Panc1 (cell line): ENCODE results near the gene DHCR24. TPM values are rescaled to one million over a fixed set of nuclear protein-coding genes. Genes with fewer than 3 reads are reported as not detected.

Experiments
- ATAC-seq: fragments of 200-7000 bp; cut with Tn5 transposase; 2 replicates; pipeline ENCODE4 v1.9.1; 2020; ENCODE audit warnings: mild to moderate bottlenecking, moderate library complexity
- BruUV-seq: library from RNA; stranded (reverse); fragments of 400-500 nt; replicated peaks from 2 replicates; lab custom pipeline; 2021; lab: Mats Ljungman, UMichigan
- CTCF ChIA-PET: fragments of 300-600 bp; sonication (Branson Sonifier 250); formaldehyde crosslinking; loops from one replicate; lab custom pipeline; 2022; ENCODE audit warnings: antibody characterized with exemption; lab: Charles Lee
- POLR2A ChIA-PET: fragments of 300-600 bp; sonication (Branson Sonifier 250); formaldehyde crosslinking; loops from one replicate; lab custom pipeline; 2022; ENCODE audit warnings: antibody characterized with exemption; lab: Charles Lee
- DNase-seq: peaks from one replicate; pipeline ENCODE4 v3.0.0-alpha.2; 2010; ENCODE audit warnings: low read depth, low spot score
- H3K27ac ChIP-seq: 2 replicates; pipeline ENCODE4 v1.5.1; 2011; ENCODE audit warnings: mild to moderate bottlenecking, low read length, inconsistent platforms
- H3K27me3 ChIP-seq: fragments of 200-500 bp; sonication (Bioruptor generic); 2 replicates; pipeline ENCODE4 v1.6.0; 2014; ENCODE audit warnings: low read length, inconsistent platforms; ENCODE audit not compliant: control insufficient read depth, insufficient read depth
- H3K36me3 ChIP-seq: fragments of 200-500 bp; sonication (Bioruptor generic); 2 replicates; pipeline ENCODE4 v1.5.1; 2014; ENCODE audit warnings: inconsistent platforms, mild to moderate bottlenecking, low read length, moderate library complexity; ENCODE audit not compliant: control insufficient read depth, insufficient read depth
- H3K4me1 ChIP-seq: 2 replicates; pipeline ENCODE4 v1.5.1; 2011; ENCODE audit warnings: inconsistent platforms, mild to moderate bottlenecking, low read length, moderate library complexity; ENCODE audit not compliant: control insufficient read depth, insufficient read depth
- H3K4me3 ChIP-seq, 2 experiments: 2 replicates each; pipeline ENCODE4 v1.5.1; 2011 to 2012; ENCODE audit warnings: low read depth in 2 of 2, low read length in 2 of 2, mild to moderate bottlenecking in 2 of 2, inconsistent platforms in 1 of 2, moderate library complexity in 1 of 2
- H3K9me3 ChIP-seq: fragments of 200-500 bp; sonication (Bioruptor generic); 2 replicates; pipeline ENCODE4 v1.5.1; 2014; ENCODE audit warnings: low read depth, mild to moderate bottlenecking, inconsistent platforms, low read length, moderate library complexity; ENCODE audit not compliant: control insufficient read depth, insufficient read depth
- CTCF ChIP-seq: fragments of 450-650 bp; IDR thresholded peaks from 2 replicates; pipeline ENCODE4 v1.5.1; 2017; ENCODE audit warnings: mild to moderate bottlenecking
- POLR2AphosphoS5 ChIP-seq: IDR thresholded peaks from 2 replicates; pipeline ENCODE4 v1.6.1; 2012; ENCODE audit warnings: mild to moderate bottlenecking, low read depth, low read length, moderate library complexity
- REST ChIP-seq, 2 experiments: IDR thresholded peaks; 2 replicates each; pipeline ENCODE4 v1.6.1; 2011 to 2012; ENCODE audit warnings: low read depth in 2 of 2, control low read depth in 1 of 2, low read length in 1 of 2, mild to moderate bottlenecking in 1 of 2, moderate library complexity in 1 of 2; ENCODE audit not compliant: insufficient read depth in 1 of 2
- SIN3A ChIP-seq: IDR thresholded peaks from 2 replicates; pipeline ENCODE4 v1.6.1; 2012; ENCODE audit warnings: low read depth, mild to moderate bottlenecking, low read length, moderate library complexity, borderline replicate concordance; ENCODE audit not compliant: insufficient read depth
- TCF7L2 ChIP-seq: IDR thresholded peaks from 2 replicates; pipeline ENCODE4 v1.6.1; 2011; ENCODE audit warnings: mild to moderate bottlenecking, low read depth, low read length, inconsistent platforms
- in situ Hi-C: cut with HindIII; loops from 2 replicates; pipeline ENCODE4 v1.10.0; 2016; ENCODE audit warnings: low sequenced_read_pairs, low pct_unique_long_range_greater_than_20kb
- intact Hi-C: fragments of 100-400 bp; cut with micrococcal nuclease; formaldehyde crosslinking; loops from one replicate; pipeline ENCODE4 v1.10.0; 2022; ENCODE audit not compliant: unreplicated experiment
- total RNA-seq: library from RNA; stranded (reverse); gene quantifications from one replicate; pipeline ENCODE4 v1.2.1, GENCODE V29; 2021; ENCODE audit not compliant: unreplicated experiment

Gene DHCR24
- total RNA-seq, 1 experiment from 2014 or later = 313 TPM

DNA sequence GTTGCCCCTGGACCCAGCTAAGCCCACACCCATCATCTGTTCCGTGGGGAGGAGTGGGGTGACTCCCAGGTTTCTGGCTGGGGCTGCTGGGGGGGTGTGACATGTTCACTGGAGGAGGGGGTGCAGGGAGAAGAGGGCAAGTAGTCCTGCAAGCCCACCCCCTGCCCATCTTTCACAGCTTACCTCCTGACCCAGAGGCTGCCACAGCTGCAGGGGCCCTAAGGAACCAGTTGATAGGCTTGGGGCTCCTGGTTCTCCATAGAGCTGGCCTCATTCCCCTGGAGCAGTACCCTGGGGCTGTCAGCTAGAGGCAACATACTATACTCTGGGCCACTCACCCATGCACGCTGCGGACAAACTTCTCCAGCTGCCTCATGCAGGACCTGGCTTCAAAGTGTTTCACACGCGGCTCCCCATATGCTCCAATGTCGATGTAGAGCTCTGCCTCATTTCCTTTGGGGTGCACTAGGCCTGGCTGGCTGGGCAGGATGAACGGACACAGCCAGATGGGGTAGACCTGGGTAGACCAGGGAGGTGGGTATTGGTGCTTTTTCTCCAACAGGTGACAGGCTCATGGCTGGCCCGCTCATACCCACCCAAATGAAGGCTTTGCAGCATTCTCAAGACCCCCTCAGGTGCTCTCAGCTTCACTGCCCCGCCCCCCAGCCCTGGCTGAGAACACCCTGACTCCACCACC lies 33.8 kb downstream of the DHCR24 start:
- ChIA-PET CTCF (no interaction called here), POLR2A (no interaction called here)
- H3K4me1 ChIP-seq = no peaks in the 10 kb centered on the region
- DNase-seq (no peak), ATAC-seq (no peak)
- no peak overlapping the region for H3K27ac ChIP-seq
- no peaks in the 10 kb centered on the region for H3K27me3 ChIP-seq
- BruUV-seq = no TSS peak
- intact Hi-C loops (no loop called here), in situ Hi-C loops (no loop called here)
- peaks cover 2% of the 10 kb centered on the region; the same call in 1 of the 2 replicates for H3K36me3 ChIP-seq
- no peaks in the 10 kb centered on the region for H3K9me3 ChIP-seq
- H3K4me3 ChIP-seq = no peak overlapping the region
- TF ChIP-seq SIN3A (no peak), REST (IDR thresholded peaks at IDR 0.05; ENCODE audit: insufficient read depth in 1 of 2, low read depth in 2 of 2, low read length in 1 of 2) (no peak), TCF7L2 (no peak), POLR2AphosphoS5 (no peak), CTCF (no peak)

DNA sequence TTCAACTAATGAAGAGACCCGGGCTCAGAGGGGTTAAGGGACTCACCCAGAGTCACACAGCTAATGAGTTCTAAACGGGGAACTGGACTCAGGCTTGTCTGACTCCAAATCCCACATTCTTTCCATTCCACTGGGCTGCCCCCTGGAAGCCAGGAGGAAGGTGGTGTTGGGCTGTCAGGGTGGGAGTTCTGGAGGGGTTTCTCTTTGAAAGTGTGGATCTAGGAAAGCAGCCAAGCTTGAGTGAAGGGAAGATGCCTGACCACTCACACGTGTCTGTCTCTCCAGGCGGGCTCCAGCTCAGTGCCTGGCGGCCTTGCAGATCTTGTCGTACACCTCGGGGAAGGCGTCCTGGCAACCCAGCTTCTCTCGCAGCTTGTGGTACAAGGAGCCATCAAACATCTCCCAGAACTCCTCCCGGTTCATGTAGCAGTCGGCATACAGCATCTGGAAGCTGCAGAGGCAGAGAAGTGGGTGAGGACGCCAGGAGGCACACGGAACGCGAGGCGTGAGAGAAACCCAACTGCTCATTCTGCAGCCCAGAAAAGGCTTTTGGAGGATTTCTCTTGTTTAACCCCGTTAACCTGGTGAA lies 35.0 kb downstream of the DHCR24 start:
- peaks cover 2% of the 10 kb centered on the region; the same call in 1 of the 2 replicates for H3K36me3 ChIP-seq
- no peak overlapping the region for H3K4me3 ChIP-seq
- no peak for ATAC-seq
- no peak for DNase-seq
- no peak overlapping the region for H3K27ac ChIP-seq
- TF ChIP-seq TCF7L2 (no peak), CTCF (no peak), REST (IDR thresholded peaks at IDR 0.05; ENCODE audit: insufficient read depth in 1 of 2, low read depth in 2 of 2, low read length in 1 of 2) (no peak), SIN3A (no peak), POLR2AphosphoS5 (no peak)
- no peaks in the 10 kb centered on the region for H3K27me3 ChIP-seq
- ChIA-PET CTCF (no interaction called here), POLR2A (no interaction called here)
- H3K4me1 ChIP-seq = no peaks in the 10 kb centered on the region
- intact Hi-C loops = no loop called here
- no TSS peak for BruUV-seq
- H3K9me3 ChIP-seq = no peaks in the 10 kb centered on the region
- in situ Hi-C loops = no loop called here
